Measurements from ENCODE around the gene ERP44.

GRCh38 chr9:100030548-100030947 lies 68.3 kb downstream of the ERP44 start:
- no peak for TF ChIP-seq EZH2 (IDR thresholded peaks at IDR 0.05; ENCODE audit: borderline replicate concordance, low read depth, low read length, severe bottlenecking)
- TF ChIP-seq CTCF (IDR thresholded peaks at IDR 0.05; ENCODE audit: borderline replicate concordance, extremely low read depth, low read length, poor library complexity, severe bottlenecking) = no peak
